Erythroblast (primary cell): Measurements from ENCODE around the gene OLFM4.

Experiments
- GATA1 ChIP-seq: IDR thresholded peaks from 2 replicates; pipeline ENCODE4 v1.6.1; 2011; ENCODE audit warnings: low read depth, mild to moderate bottlenecking, control low read depth, low read length, moderate library complexity
- POLR2A ChIP-seq: IDR thresholded peaks from 2 replicates; pipeline ENCODE4 v1.6.1; 2011; ENCODE audit warnings: mild to moderate bottlenecking, low read length

- TF ChIP-seq POLR2A (no peak), GATA1 (no peak)
Measured at GRCh38 chr13:52983836-52984235, 44.8 kb upstream of the OLFM4 start.
